Body of pancreas (tissue), 4 donors: ENCODE data around the gene USHBP1. TPM values are rescaled to one million over a fixed set of nuclear protein-coding genes. Genes with fewer than 3 reads are reported as not detected.

Experiments
- ATAC-seq: fragments of 150-250 bp; one replicate; pipeline ENCODE4 v1.9.1; 2016
- DNase-seq, 4 donors: peaks; one replicate each; pipeline ENCODE4 v3.0.0-alpha.2; 2019
- H3K27ac ChIP-seq, 4 donors: fragments of 200-600 bp; sonication (generic); 1 replicate in 3 of 4; 2 replicates in 1 of 4; pipeline versions ENCODE4 v1.5.1 to v1.6.1; 2016 to 2019; ENCODE audit warnings: mild to moderate bottlenecking in 1 of 4, mixed read lengths in 1 of 4, moderate library complexity in 1 of 4
- H3K27me3 ChIP-seq, 2 donors: fragments of 200-600 bp; sonication (generic); one replicate each; pipeline ENCODE4 v1.6.0; 2016; ENCODE audit warnings: mild to moderate bottlenecking in 1 of 2
- H3K36me3 ChIP-seq, 2 donors: fragments of 200-600 bp; sonication (generic); replicated peaks in 1 of 2; 2 replicates each; pipeline ENCODE4 v1.5.1; 2016; ENCODE audit warnings: low read depth in 2 of 2; ENCODE audit not compliant: insufficient read depth in 1 of 2
- H3K4me1 ChIP-seq: fragments of 200-600 bp; sonication (generic); one replicate; pipeline ENCODE4 v1.6.0; 2016
- H3K4me3 ChIP-seq, 2 donors: fragments of 200-600 bp; sonication (generic); 1 replicate in 1 of 2; 2 replicates in 1 of 2; pipeline ENCODE4 v1.5.1; 2016 to 2019
- H3K9me3 ChIP-seq, 3 donors: fragments of 200-600 bp; sonication (generic); 1 replicate in 2 of 3; 2 replicates in 1 of 3; pipeline ENCODE4 v1.5.1; 2016
- POLR2A ChIP-seq, 3 donors: fragments of 450-650 bp; IDR thresholded peaks; one replicate each; pipeline ENCODE4 v1.6.1; 2016; ENCODE audit warnings: antibody characterized with exemption in 3 of 3, mild to moderate bottlenecking in 2 of 3
- WGBS, 2 donors: methylation state at CpG; one replicate each; pipeline ENCODE4 v1.1.5; 2017; 5-methylcytosine and 5-hydroxymethylcytosine counted together
- intact Hi-C: fragments of 100-400 bp; cut with DNase I; formaldehyde crosslinking; loops from one replicate; pipeline ENCODE4 v1.15.1; 2023
- total RNA-seq, 2 donors: library from RNA; depleted of rRNA; stranded (reverse); fragments of >200 nt; gene quantifications; one replicate each; pipeline ENCODE4 v1.1.0, GENCODE V29; 2016
- TF ChIP-seq, protein P1 (sequence below), 7 experiments: fragments of 450-650 bp in 4 of 7; fragments of 200-600 bp in 3 of 7; sonication (generic) in 3 of 7; IDR thresholded peaks; one replicate each; pipeline ENCODE4 v1.5.1; 2016 to 2019; ENCODE audit warnings: antibody characterized with exemption in 7 of 7

The USHBP1 gene, protein sequence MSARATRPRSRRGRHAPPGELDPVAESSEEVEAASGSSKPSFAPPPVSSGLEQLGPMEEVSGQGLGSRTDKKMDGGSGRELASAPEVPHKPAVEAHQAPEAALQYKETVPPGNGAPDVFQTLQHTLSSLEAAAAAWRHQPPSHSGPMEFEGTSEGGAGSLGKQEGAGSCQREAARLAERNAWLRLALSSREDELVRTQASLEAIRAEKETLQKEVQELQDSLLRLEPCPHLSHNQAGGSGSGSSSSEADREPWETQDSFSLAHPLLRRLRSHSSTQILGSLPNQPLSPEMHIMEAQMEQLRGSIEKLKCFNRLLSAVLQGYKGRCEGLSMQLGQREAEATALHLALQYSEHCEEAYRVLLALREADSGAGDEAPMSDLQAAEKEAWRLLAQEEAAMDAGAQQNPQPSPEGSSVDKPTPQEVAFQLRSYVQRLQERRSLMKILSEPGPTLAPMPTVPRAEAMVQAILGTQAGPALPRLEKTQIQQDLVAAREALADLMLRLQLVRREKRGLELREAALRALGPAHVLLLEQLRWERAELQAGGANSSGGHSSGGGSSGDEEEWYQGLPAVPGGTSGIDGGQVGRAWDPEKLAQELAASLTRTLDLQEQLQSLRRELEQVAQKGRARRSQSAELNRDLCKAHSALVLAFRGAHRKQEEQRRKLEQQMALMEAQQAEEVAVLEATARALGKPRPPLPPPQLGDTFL
- 10 to 100 TPM in 1 of 2 donors, 1 to 10 TPM in 1; 9.2 to 10.4 TPM for total RNA-seq

DNA sequence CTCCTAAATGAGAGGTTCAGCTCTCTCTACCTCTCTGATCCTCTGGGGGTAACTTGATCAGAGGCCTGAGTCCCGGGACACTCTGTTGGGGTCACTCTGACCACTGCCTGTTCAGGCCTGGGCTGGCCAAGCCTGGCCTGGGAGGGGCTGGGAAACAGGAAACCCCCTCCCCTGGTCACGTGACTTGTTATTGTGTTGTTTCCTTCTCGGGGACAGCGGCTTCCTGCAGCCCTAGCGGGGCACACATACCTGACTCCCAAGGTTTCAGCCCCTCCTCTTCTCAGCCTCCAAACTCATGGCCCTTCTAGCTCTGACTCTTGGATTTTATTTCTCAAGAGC lies at the start of gene USHBP1:
TSS of gene USHBP1 (minus strand) at position 105 of the 339 bp plus-strand sequence. CDS start 446 bp downstream, outside the sequence.
- peak in 1 of 3 donors; percentile 14 for TF ChIP-seq POLR2A (IDR thresholded peaks at IDR 0.05)
- TF ChIP-seq, protein P1, sequence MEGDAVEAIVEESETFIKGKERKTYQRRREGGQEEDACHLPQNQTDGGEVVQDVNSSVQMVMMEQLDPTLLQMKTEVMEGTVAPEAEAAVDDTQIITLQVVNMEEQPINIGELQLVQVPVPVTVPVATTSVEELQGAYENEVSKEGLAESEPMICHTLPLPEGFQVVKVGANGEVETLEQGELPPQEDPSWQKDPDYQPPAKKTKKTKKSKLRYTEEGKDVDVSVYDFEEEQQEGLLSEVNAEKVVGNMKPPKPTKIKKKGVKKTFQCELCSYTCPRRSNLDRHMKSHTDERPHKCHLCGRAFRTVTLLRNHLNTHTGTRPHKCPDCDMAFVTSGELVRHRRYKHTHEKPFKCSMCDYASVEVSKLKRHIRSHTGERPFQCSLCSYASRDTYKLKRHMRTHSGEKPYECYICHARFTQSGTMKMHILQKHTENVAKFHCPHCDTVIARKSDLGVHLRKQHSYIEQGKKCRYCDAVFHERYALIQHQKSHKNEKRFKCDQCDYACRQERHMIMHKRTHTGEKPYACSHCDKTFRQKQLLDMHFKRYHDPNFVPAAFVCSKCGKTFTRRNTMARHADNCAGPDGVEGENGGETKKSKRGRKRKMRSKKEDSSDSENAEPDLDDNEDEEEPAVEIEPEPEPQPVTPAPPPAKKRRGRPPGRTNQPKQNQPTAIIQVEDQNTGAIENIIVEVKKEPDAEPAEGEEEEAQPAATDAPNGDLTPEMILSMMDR (IDR thresholded peaks at IDR 0.05), result no peak
- 63 to 70% methylated on average over 5 of the region's 5 CpGs for WGBS, 2 donors
- intact Hi-C loops, result no loop called here
- Histone ChIP-seq H3K27me3 (no peaks in the 10 kb centered on the region), H3K9me3 (no peaks in the 10 kb centered on the region), H3K36me3 (no peaks in the 10 kb centered on the region), H3K4me3 (no peak within 1 kb of the TSS), H3K27ac (peak within 1 kb of the TSS in 1 of 4 donors; percentile 18), H3K4me1 (peaks cover 31% of the 10 kb centered on the region)
- no peak for ATAC-seq
- DNase-seq, result no peak

DNA sequence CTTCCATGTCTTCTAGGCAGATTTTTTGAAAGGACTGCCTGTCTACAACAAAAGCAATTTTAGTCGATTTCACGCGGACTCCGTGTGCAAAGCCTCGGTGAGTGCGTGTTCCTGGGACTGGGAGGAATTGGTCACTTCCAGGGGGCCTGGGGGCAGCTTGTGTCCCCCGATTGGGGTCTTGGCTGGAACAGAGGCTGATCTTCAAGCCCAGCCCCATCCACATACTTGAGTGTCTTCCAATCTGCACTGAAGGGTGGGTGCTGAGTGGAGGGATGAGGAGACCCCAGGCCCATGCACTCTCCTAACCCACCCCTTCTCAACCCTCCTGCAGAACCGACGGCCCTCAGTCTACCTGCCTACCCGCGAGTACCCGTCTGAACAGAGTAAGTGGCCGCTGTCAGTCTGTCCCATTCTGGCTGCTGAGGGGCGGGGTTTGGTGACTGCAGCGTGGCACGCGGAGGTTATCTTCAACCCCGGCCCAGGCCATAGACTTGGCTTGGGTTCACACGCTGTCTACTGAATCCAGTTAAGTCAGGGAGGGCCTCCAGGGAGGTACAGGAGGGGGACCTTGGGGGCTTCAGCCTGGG lies 49.6 kb upstream of the USHBP1 start:
- Histone ChIP-seq H3K4me1 (peaks cover 29% of the 10 kb centered on the region), H3K9me3 (no peaks in the 10 kb centered on the region), H3K27me3 (no peaks in the 10 kb centered on the region), H3K4me3 (no peak overlapping the region), H3K36me3 (peaks cover 0 to 4% of the 10 kb centered on the region in 2 donors), H3K27ac (no peak overlapping the region)
- TF ChIP-seq, protein P1 (IDR thresholded peaks at IDR 0.05), result no peak
- no peak for TF ChIP-seq POLR2A (IDR thresholded peaks at IDR 0.05)
- ATAC-seq, result no peak
- DNase-seq, result no peak
- WGBS, 2 donors, result 82 to 91% methylated on average over 15 to 19 of the region's 19 CpGs
- intact Hi-C loops, result no loop called here

DNA sequence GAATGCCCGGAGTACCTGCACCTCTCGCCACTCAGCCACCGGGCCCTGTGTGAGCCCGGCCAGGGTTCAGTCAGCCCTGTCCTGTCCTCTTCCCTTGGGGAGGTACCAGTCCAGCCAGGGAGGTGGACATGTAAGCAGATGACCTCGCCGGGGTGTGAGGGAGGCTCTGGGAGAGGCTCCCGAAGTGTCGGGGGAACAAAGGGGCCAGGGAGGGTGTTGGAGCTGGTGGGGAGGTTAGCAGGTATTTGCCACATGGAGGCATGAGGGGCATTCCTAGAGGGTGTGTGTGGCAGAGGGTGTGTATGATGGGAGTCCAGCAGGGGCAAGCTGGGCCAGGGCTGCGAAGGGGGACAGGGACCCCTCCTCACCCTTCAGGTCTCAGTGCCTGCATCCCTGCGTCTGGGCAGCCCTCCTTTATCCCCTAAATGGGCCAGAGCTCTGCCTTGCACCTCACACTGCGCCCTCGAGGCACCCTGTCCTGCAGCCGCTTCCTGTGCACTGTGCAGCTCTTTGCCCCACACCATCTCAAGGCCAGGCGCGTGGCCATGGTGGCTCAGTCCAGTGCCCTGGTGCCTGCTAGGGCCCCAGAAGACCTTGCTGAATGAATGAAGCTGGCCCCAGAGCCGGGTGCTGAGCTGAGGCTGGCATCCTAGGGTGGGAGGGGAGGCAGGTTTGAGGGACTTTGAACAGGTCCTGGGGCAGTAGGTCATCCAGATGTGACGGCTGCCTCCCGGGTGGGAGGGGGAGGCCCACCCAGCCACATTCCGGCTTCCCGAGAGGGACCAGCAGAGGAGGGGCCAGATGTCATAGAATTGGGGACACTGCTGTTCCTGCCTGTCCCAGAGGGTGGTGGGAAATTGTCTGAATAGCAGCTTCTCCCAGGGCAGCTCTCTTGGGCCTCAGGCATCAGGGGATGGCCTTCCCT lies 47.9 kb upstream of the USHBP1 start:
- DNase-seq, result no peak
- ATAC-seq, result no peak
- no peaks in the 10 kb centered on the region for H3K27me3 ChIP-seq
- H3K36me3 ChIP-seq, result peaks cover 0 to 4% of the 10 kb centered on the region in 2 donors
- intact Hi-C loops, result no loop called here
- H3K4me1 ChIP-seq, result peaks cover 34% of the 10 kb centered on the region
- no peaks in the 10 kb centered on the region for H3K9me3 ChIP-seq
- H3K27ac ChIP-seq, result peak overlapping the region in 2 of 4 donors; percentile 61 to 70
- WGBS, 2 donors, result 79 to 82% methylated on average over 10 to 20 of the region's 20 CpGs
- TF ChIP-seq POLR2A (IDR thresholded peaks at IDR 0.05), result peak in 2 of 3 donors; percentile 26 to 38
- TF ChIP-seq, protein P1 (IDR thresholded peaks at IDR 0.05), result no peak
- no peak overlapping the region for H3K4me3 ChIP-seq

DNA sequence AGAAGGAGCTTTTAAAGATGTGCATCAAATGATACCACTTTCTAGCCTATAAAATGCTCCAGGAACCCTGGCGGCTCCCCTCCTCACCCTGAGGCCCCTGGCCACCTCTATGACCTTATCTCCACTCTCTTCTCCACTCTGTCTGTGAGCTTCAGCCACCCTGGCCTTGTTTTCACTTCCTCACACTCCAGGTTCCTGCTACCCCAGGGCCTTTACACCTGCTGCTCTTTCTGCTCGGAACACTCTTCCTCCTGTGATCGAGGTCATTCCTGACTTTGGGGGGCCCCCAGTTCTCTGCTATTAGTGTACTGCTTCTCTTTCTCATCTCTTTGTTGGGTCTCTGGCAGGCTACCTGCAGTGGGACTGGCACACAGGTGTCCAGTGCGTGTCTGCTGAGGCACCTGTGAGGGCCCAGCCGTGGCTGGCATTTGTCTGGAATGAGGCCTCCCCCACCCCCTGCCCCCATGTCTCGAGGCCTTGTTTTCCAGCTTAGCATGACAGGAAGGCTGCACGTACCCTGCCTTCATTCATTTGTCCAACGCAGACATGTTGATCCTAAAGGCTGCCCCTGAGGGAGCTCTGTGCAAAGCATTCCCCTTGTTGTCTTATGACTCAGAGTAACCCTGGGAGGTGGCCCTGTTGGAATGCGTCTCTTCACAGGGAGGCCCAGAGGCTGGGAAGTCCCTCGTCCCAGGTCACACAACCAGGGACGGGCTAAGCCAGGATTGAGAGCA lies 47.1 kb upstream of the USHBP1 start:
- ATAC-seq, result peak; percentile 18
- no peak for TF ChIP-seq POLR2A (IDR thresholded peaks at IDR 0.05)
- intact Hi-C loops, result no loop called here
- no peak overlapping the region for H3K4me3 ChIP-seq
- 63 to 70% methylated on average over 10 to 11 of the region's 11 CpGs for WGBS, 2 donors
- H3K27ac ChIP-seq, result peak overlapping the region in 2 of 4 donors; percentile 61 to 70
- no peaks in the 10 kb centered on the region for H3K27me3 ChIP-seq
- no peaks in the 10 kb centered on the region for H3K9me3 ChIP-seq
- peak in 2 of 4 donors; percentile 16 to 45 for DNase-seq
- H3K36me3 ChIP-seq, result peaks cover 0 to 4% of the 10 kb centered on the region in 2 donors
- peaks cover 41% of the 10 kb centered on the region for H3K4me1 ChIP-seq
